Stomach (tissue), 4 donors: ENCODE measurements around the gene SUV39H1.

Source experiments
- POLR2A ChIP-seq, 4 donors: fragments of 450-650 bp; IDR thresholded peaks; one replicate each; pipeline ENCODE4 v1.6.1; 2016; ENCODE audit warnings: antibody characterized with exemption in 4 of 4, control low read depth in 2 of 4, mild to moderate bottlenecking in 1 of 4, moderate library complexity in 1 of 4
- POLR2AphosphoS5 ChIP-seq, 3 donors: sonication (generic); formaldehyde crosslinking; IDR thresholded peaks; one replicate each; pipeline ENCODE4 v1.6.1; 2016; ENCODE audit warnings: antibody characterized with exemption in 3 of 3
- TF ChIP-seq, protein P1 (sequence below), 7 experiments: fragments of 450-650 bp in 4 of 7; fragments of 200-600 bp in 3 of 7; sonication (generic) in 3 of 7; IDR thresholded peaks; one replicate each; pipeline ENCODE4 v1.5.1; 2016 to 2019; ENCODE audit warnings: antibody characterized with exemption in 7 of 7, control low read depth in 2 of 7, mild to moderate bottlenecking in 1 of 7

- TF ChIP-seq, protein P1, sequence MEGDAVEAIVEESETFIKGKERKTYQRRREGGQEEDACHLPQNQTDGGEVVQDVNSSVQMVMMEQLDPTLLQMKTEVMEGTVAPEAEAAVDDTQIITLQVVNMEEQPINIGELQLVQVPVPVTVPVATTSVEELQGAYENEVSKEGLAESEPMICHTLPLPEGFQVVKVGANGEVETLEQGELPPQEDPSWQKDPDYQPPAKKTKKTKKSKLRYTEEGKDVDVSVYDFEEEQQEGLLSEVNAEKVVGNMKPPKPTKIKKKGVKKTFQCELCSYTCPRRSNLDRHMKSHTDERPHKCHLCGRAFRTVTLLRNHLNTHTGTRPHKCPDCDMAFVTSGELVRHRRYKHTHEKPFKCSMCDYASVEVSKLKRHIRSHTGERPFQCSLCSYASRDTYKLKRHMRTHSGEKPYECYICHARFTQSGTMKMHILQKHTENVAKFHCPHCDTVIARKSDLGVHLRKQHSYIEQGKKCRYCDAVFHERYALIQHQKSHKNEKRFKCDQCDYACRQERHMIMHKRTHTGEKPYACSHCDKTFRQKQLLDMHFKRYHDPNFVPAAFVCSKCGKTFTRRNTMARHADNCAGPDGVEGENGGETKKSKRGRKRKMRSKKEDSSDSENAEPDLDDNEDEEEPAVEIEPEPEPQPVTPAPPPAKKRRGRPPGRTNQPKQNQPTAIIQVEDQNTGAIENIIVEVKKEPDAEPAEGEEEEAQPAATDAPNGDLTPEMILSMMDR (IDR thresholded peaks at IDR 0.05), result no peak
- TF ChIP-seq POLR2A (IDR thresholded peaks at IDR 0.05), result no peak
- TF ChIP-seq POLR2AphosphoS5 (IDR thresholded peaks at IDR 0.05), result no peak
Measured at GRCh38 chrX:48721916-48722315, 25.4 kb downstream of the SUV39H1 start.
